HCT116 (cell line): Measurements from ENCODE around the gene TLK1.

Source experiments
- EZH2phosphoT487 ChIP-seq: fragments of 200-600 bp; IDR thresholded peaks from 2 replicates; pipeline ENCODE4 v1.6.1; 2018; ENCODE audit warnings: antibody characterized with exemption, borderline replicate concordance
- POLR2A ChIP-seq: IDR thresholded peaks from 2 replicates; pipeline ENCODE4 v1.7.0; 2011; ENCODE audit warnings: borderline replicate concordance; ENCODE audit not compliant: insufficient read depth, insufficient read length; ENCODE audit errors: extremely low read depth
- REST ChIP-seq: IDR thresholded peaks from 2 replicates; pipeline ENCODE4 v1.6.1; 2012; ENCODE audit warnings: low read depth
- ZNF274 ChIP-seq: fragments of 200-500 bp; sonication (Bioruptor generic); IDR thresholded peaks from 2 replicates; pipeline ENCODE4 v1.6.1; 2014; ENCODE audit warnings: mild to moderate bottlenecking, low read depth, low read length, inconsistent platforms
- TF ChIP-seq, protein P1 (sequence below), 3 experiments: fragments of 200-600 bp in 1 of 3; sonication (generic) in 1 of 3; IDR thresholded peaks in 2 of 3; conservative IDR thresholded peaks in 1 of 3; 2 replicates each; pipeline ENCODE4 v1.5.1; 2012 to 2017; ENCODE audit warnings: low read depth in 2 of 3, low read length in 2 of 3, antibody characterized with exemption in 1 of 3, borderline replicate concordance in 1 of 3, control low read depth in 1 of 3, mild to moderate bottlenecking in 1 of 3, mixed read lengths in 1 of 3, mixed run types in 1 of 3, moderate library complexity in 1 of 3; ENCODE audit not compliant: insufficient read depth in 1 of 3
- TF ChIP-seq, protein P2 (sequence below): IDR thresholded peaks from 2 replicates; pipeline ENCODE4 v1.6.1; 2011; ENCODE audit warnings: mild to moderate bottlenecking, low read length, moderate library complexity; ENCODE audit not compliant: insufficient replicate concordance; ENCODE audit errors: extremely low read depth

DNA sequence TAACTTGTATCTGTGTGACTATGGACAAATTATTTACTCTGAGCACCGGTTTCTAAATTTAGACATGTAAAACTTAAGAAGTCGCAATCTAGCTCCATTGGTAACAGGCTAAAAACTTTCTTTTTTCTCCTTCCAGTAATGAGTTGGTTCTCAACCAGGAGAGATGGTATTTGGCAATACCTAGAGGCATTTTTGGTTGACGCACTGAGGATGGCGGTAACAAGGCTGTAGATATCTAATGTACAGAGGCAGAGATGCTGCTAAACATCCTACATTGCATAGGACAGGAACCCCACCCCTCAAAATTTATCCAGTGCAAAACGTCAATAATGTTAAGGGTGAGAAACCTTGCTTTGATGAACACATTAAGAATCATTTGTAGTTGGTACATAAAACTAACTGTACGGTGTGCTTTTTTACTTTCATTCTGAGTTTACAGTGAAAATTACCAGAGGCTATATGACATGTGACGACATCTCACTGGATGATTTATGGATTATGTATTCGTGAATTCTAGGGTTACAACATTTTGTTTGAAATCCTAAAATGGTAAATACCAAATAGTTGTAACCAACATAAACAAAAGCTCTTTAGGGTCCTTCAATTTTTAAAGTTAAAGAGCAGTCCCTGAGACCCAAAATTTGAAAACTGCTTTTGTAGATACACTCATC lies 91.3 kb downstream of the TLK1 start:
- TF ChIP-seq, protein P1, sequence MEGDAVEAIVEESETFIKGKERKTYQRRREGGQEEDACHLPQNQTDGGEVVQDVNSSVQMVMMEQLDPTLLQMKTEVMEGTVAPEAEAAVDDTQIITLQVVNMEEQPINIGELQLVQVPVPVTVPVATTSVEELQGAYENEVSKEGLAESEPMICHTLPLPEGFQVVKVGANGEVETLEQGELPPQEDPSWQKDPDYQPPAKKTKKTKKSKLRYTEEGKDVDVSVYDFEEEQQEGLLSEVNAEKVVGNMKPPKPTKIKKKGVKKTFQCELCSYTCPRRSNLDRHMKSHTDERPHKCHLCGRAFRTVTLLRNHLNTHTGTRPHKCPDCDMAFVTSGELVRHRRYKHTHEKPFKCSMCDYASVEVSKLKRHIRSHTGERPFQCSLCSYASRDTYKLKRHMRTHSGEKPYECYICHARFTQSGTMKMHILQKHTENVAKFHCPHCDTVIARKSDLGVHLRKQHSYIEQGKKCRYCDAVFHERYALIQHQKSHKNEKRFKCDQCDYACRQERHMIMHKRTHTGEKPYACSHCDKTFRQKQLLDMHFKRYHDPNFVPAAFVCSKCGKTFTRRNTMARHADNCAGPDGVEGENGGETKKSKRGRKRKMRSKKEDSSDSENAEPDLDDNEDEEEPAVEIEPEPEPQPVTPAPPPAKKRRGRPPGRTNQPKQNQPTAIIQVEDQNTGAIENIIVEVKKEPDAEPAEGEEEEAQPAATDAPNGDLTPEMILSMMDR (IDR thresholded peaks at IDR 0.05 in 2 of 3, conservative IDR thresholded peaks at IDR 0.05 in 1 of 3; ENCODE audit: borderline replicate concordance in 1 of 3, insufficient read depth in 1 of 3, low read depth in 2 of 3, low read length in 2 of 3) = no peak
- TF ChIP-seq ZNF274 (no peak), REST (no peak), EZH2phosphoT487 (no peak), POLR2A (no peak)
- TF ChIP-seq, protein P2, sequence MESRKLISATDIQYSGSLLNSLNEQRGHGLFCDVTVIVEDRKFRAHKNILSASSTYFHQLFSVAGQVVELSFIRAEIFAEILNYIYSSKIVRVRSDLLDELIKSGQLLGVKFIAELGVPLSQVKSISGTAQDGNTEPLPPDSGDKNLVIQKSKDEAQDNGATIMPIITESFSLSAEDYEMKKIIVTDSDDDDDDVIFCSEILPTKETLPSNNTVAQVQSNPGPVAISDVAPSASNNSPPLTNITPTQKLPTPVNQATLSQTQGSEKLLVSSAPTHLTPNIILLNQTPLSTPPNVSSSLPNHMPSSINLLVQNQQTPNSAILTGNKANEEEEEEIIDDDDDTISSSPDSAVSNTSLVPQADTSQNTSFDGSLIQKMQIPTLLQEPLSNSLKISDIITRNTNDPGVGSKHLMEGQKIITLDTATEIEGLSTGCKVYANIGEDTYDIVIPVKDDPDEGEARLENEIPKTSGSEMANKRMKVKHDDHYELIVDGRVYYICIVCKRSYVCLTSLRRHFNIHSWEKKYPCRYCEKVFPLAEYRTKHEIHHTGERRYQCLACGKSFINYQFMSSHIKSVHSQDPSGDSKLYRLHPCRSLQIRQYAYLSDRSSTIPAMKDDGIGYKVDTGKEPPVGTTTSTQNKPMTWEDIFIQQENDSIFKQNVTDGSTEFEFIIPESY = no peak
